CD4-positive, alpha-beta memory T cell (primary cell): ENCODE data around the gene DACH1. TPM values are rescaled to one million over a fixed set of nuclear protein-coding genes. Genes with fewer than 3 reads are reported as not detected.

Experiments
- CTCF ChIA-PET: fragments of 350-600 bp; sonication (Branson Sonifier 250); formaldehyde crosslinking; loops from one replicate; lab custom pipeline; 2021; ENCODE audit warnings: inconsistent platforms; ENCODE audit not compliant: partially characterized antibody; lab: Charles Lee
- POLR2A ChIA-PET: fragments of 350-600 bp; sonication (Branson Sonifier 250); formaldehyde crosslinking; loops from one replicate; lab custom pipeline; 2021; ENCODE audit not compliant: partially characterized antibody; lab: Charles Lee
- DNase-seq, 5 donors: peaks; one replicate each; pipeline versions ENCODE4 v3.0.0 to v3.0.0-alpha.2; 2020 to 2022; ENCODE audit warnings: mixed read lengths in 1 of 5
- H3K27ac ChIP-seq: one replicate; pipeline ENCODE4 v1.7.0; 2013; ENCODE audit warnings: low read depth, low read length
- H3K27me3 ChIP-seq: 2 replicates; pipeline ENCODE4 v1.7.0; 2013; ENCODE audit warnings: mild to moderate bottlenecking, low read length, moderate library complexity; ENCODE audit not compliant: insufficient read depth
- H3K36me3 ChIP-seq: 2 replicates; pipeline ENCODE4 v1.7.0; 2013; ENCODE audit warnings: mild to moderate bottlenecking, low read length, moderate library complexity; ENCODE audit not compliant: insufficient read depth
- H3K4me1 ChIP-seq: 2 replicates; pipeline ENCODE4 v1.7.0; 2013; ENCODE audit warnings: mild to moderate bottlenecking, low read length, moderate library complexity; ENCODE audit not compliant: insufficient read depth
- H3K4me3 ChIP-seq, 2 donors: one replicate each; pipeline ENCODE4 v1.7.0; 2013; ENCODE audit warnings: low read length in 2 of 2, mild to moderate bottlenecking in 1 of 2
- H3K9me3 ChIP-seq, 2 donors: one replicate each; pipeline ENCODE4 v1.7.0; 2013; ENCODE audit warnings: low read length in 2 of 2, control low read depth in 1 of 2; ENCODE audit not compliant: control insufficient read depth in 1 of 2
- H3K27ac Mint-ChIP-seq, 7 donors: one replicate each; pipeline ENCODE4 v1.8.0; 2020 to 2021; ENCODE audit warnings: mixed read lengths in 7 of 7, mild to moderate bottlenecking in 6 of 7, inconsistent platforms in 3 of 7, moderate library complexity in 3 of 7
- H3K27me3 Mint-ChIP-seq, 2 donors: one replicate each; pipeline ENCODE4 v1.8.0; 2020 to 2021; ENCODE audit warnings: mixed read lengths in 2 of 2
- H3K36me3 Mint-ChIP-seq, 2 donors: one replicate each; pipeline ENCODE4 v1.8.0; 2020 to 2021; ENCODE audit warnings: mixed read lengths in 2 of 2, inconsistent platforms in 1 of 2, mild to moderate bottlenecking in 1 of 2
- H3K4me1 Mint-ChIP-seq, 4 donors: one replicate each; pipeline ENCODE4 v1.8.0; 2020 to 2021; ENCODE audit warnings: mixed read lengths in 4 of 4, mild to moderate bottlenecking in 1 of 4
- H3K4me3 Mint-ChIP-seq, 8 donors: one replicate each; pipeline ENCODE4 v1.8.0; 2020 to 2021; ENCODE audit warnings: mixed read lengths in 8 of 8, mild to moderate bottlenecking in 7 of 8, moderate library complexity in 6 of 8, inconsistent platforms in 3 of 8
- H3K9me3 Mint-ChIP-seq, 8 donors: one replicate each; pipeline ENCODE4 v1.8.0; 2020 to 2021; ENCODE audit warnings: mixed read lengths in 8 of 8, mild to moderate bottlenecking in 5 of 8, inconsistent platforms in 3 of 8, moderate library complexity in 1 of 8
- intact Hi-C: fragments of 100-400 bp; cut with micrococcal nuclease; formaldehyde crosslinking; loops from one replicate; pipeline ENCODE4 v1.15.1; 2023
- polyA plus RNA-seq, 2 donors: library from polyadenylated mRNA; unstranded; fragments of 300-500 nt; fragmentation: Illumina TruSeq; gene quantifications; one replicate each; pipeline ENCODE4 v1.2.3, GENCODE V29; 2021
- total RNA-seq, 2 experiments: library from RNA; stranded (reverse); gene quantifications; one replicate each; pipeline ENCODE4 v1.2.3, GENCODE V29; 2021

DACH1 gene
- total and polyA plus RNA-seq, 4 experiments from 2014 or later, result not detected

DNA sequence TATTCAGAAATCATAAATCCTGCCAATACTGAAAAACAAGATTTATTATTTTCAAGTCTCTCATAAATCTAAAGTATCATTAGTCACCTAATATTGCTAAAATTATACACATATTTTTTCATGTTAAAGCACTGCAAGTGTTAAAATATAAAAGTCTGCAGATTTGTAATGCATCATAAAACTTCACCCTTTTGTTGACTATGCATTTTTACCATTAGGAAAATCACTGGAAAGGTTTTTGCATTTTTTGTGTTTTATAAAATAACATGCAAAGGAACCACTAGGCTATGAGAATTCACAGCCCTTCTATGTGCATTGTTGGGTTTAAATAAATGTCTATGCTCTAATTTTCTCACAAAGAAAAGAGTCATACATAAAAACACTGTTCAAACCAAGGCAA lies 407.3 kb downstream of the DACH1 start:
- intact Hi-C loops, result no loop called here
- no peak for DNase-seq
- Mint-ChIP-seq H3K9me3 (peaks cover 0 to 2% (median 0%) of the 10 kb centered on the region in 8 donors), H3K27ac (no peak overlapping the region), H3K27me3 (no peaks in the 10 kb centered on the region), H3K4me1 (no peaks in the 10 kb centered on the region), H3K36me3 (no peaks in the 10 kb centered on the region), H3K4me3 (no peak overlapping the region)
- Histone ChIP-seq H3K9me3 (no peaks in the 10 kb centered on the region), H3K27ac (no peak overlapping the region), H3K27me3 (no peaks in the 10 kb centered on the region), H3K4me3 (no peak overlapping the region), H3K4me1 (no peaks in the 10 kb centered on the region), H3K36me3 (no peaks in the 10 kb centered on the region)
- POLR2A ChIA-PET, result no interaction called here
- CTCF ChIA-PET, result no interaction called here

- Mint-ChIP-seq H3K9me3 (peaks cover 0 to 2% (median 0%) of the 10 kb centered on the region in 8 donors), H3K4me1 (no peaks in the 10 kb centered on the region), H3K27me3 (no peaks in the 10 kb centered on the region), H3K27ac (no peak overlapping the region), H3K36me3 (no peaks in the 10 kb centered on the region), H3K4me3 (no peak overlapping the region)
- no peak overlapping the region for H3K4me3 ChIP-seq
- no peaks in the 10 kb centered on the region for H3K27me3 ChIP-seq
- no peaks in the 10 kb centered on the region for H3K36me3 ChIP-seq
- DNase-seq, result no peak
- H3K4me1 ChIP-seq, result no peaks in the 10 kb centered on the region
- H3K9me3 ChIP-seq, result no peaks in the 10 kb centered on the region
- ChIA-PET POLR2A (no interaction called here), CTCF (no interaction called here)
- intact Hi-C loops, result no loop called here
- H3K27ac ChIP-seq, result no peak overlapping the region
These were observed 409.4 kb downstream of the DACH1 start for GRCh38 chr13:71457645-71458044.

- intact Hi-C loops, result no loop called here
- Histone ChIP-seq H3K4me3 (no peak overlapping the region), H3K36me3 (no peaks in the 10 kb centered on the region), H3K27ac (no peak overlapping the region), H3K4me1 (no peaks in the 10 kb centered on the region), H3K27me3 (no peaks in the 10 kb centered on the region), H3K9me3 (no peaks in the 10 kb centered on the region)
- no peak overlapping the region for H3K4me3 Mint-ChIP-seq
- ChIA-PET POLR2A (no interaction called here), CTCF (no interaction called here)
- H3K27ac Mint-ChIP-seq, result no peak overlapping the region
- H3K36me3 Mint-ChIP-seq, result no peaks in the 10 kb centered on the region
- no peak for DNase-seq
- no peaks in the 10 kb centered on the region for H3K27me3 Mint-ChIP-seq
- H3K9me3 Mint-ChIP-seq, result peaks cover 0 to 2% (median 0%) of the 10 kb centered on the region in 8 donors
- H3K4me1 Mint-ChIP-seq, result no peaks in the 10 kb centered on the region
These were observed 410.9 kb downstream of the DACH1 start for GRCh38 chr13:71456136-71456535.

GRCh38 chr13:71454509-71454908 lies 412.5 kb downstream of the DACH1 start:
- H3K27me3 Mint-ChIP-seq, result no peaks in the 10 kb centered on the region
- POLR2A ChIA-PET, result no interaction called here
- intact Hi-C loops, result no loop called here
- Histone ChIP-seq H3K4me3 (no peak overlapping the region), H3K9me3 (no peaks in the 10 kb centered on the region), H3K4me1 (no peaks in the 10 kb centered on the region), H3K36me3 (no peaks in the 10 kb centered on the region), H3K27me3 (no peaks in the 10 kb centered on the region), H3K27ac (no peak overlapping the region)
- no peak overlapping the region for H3K27ac Mint-ChIP-seq
- CTCF ChIA-PET, result no interaction called here
- H3K36me3 Mint-ChIP-seq, result no peaks in the 10 kb centered on the region
- no peak for DNase-seq
- H3K4me1 Mint-ChIP-seq, result no peaks in the 10 kb centered on the region
- H3K4me3 Mint-ChIP-seq, result no peak overlapping the region
- H3K9me3 Mint-ChIP-seq, result peaks cover 0 to 2% (median 0%) of the 10 kb centered on the region in 8 donors

DNA sequence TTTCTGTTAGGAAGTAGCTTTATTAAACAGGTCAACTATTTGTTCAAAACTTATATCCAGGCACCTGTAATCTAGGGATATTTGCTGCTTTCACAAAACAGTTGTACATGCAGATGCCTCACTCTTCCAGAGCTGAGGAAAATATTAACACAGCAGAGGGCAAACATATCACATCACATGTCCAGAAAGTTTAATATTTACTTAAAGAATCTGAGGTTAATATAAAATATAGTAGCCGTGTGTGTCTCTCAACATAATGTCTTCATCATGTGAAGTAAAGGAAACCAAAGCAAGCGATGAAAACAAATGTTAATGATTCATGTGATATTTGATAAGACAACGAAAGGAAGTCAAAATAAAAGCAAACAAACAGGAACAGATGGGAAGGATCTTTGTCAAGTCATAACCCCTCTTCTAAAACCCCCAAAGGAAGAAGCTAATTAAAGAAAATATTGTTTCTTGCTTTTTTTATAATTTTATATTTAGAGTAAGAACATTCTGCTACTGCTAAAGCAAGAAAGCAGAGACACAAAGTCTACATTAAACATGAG lies 418.8 kb downstream of the DACH1 start:
- intact Hi-C loops, result no loop called here
- CTCF ChIA-PET, result no interaction called here
- Histone ChIP-seq H3K4me1 (no peaks in the 10 kb centered on the region), H3K27me3 (no peaks in the 10 kb centered on the region), H3K27ac (no peak overlapping the region), H3K9me3 (no peaks in the 10 kb centered on the region), H3K36me3 (no peaks in the 10 kb centered on the region), H3K4me3 (no peak overlapping the region)
- POLR2A ChIA-PET, result no interaction called here
- H3K36me3 Mint-ChIP-seq, result no peaks in the 10 kb centered on the region
- H3K4me1 Mint-ChIP-seq, result no peaks in the 10 kb centered on the region
- H3K27me3 Mint-ChIP-seq, result no peaks in the 10 kb centered on the region
- peaks cover 0 to 3% (median 0%) of the 10 kb centered on the region in 8 donors for H3K9me3 Mint-ChIP-seq
- no peak overlapping the region for H3K27ac Mint-ChIP-seq
- no peak for DNase-seq
- no peak overlapping the region for H3K4me3 Mint-ChIP-seq

DNA sequence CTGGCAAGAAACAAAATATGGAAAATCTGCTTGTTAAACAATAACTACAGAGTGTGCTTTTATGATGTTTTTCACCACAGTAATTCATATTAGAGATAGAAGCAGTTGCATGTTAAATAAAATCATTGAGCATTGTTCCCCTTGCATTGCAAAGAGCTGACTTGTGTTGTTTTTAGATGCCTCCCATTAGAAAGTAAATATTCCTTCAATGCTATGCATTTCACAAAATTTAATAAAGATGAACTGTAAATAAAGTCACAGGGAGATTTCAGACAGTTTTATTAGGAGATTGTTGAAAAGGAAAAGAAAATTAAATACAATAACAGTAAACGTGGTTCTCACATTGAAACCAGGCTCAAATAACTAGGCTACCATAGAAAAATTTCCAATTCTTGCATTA lies 429.3 kb downstream of the DACH1 start:
- no peaks in the 10 kb centered on the region for H3K36me3 ChIP-seq
- H3K27me3 Mint-ChIP-seq, result no peaks in the 10 kb centered on the region
- intact Hi-C loops, result no loop called here
- no peak overlapping the region for H3K4me3 Mint-ChIP-seq
- H3K27ac ChIP-seq, result no peak overlapping the region
- H3K27me3 ChIP-seq, result no peaks in the 10 kb centered on the region
- H3K9me3 ChIP-seq, result no peaks in the 10 kb centered on the region
- CTCF ChIA-PET, result no interaction called here
- no peak overlapping the region for H3K27ac Mint-ChIP-seq
- DNase-seq, result no peak
- POLR2A ChIA-PET, result no interaction called here
- no peaks in the 10 kb centered on the region for H3K36me3 Mint-ChIP-seq
- H3K4me1 ChIP-seq, result no peaks in the 10 kb centered on the region
- H3K4me3 ChIP-seq, result no peak overlapping the region
- no peaks in the 10 kb centered on the region for H3K9me3 Mint-ChIP-seq
- H3K4me1 Mint-ChIP-seq, result no peaks in the 10 kb centered on the region

DNA sequence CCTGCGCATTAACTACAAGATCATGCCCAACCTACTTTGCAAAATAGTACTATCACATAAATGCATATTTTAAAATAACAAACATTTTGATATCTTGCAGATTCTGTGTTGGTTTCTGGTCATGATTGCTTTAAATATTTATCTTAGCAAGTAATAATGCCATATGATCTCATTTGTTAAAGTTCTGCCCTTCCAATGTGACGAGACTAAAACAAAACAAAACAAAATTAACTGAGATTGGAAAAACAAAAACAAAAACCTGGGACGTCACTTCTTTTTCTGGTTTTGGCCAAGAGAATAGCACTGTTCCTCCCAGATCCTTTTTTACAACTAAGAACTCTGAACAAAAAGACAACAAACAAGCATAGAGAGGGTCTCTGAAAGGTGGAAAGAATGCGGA lies 436.3 kb downstream of the DACH1 start:
- Mint-ChIP-seq H3K4me3 (no peak overlapping the region), H3K4me1 (no peaks in the 10 kb centered on the region), H3K9me3 (peaks cover 0 to 5% (median 3%) of the 10 kb centered on the region in 8 donors), H3K27me3 (no peaks in the 10 kb centered on the region), H3K27ac (no peak overlapping the region), H3K36me3 (no peaks in the 10 kb centered on the region)
- no peaks in the 10 kb centered on the region for H3K27me3 ChIP-seq
- no peak overlapping the region for H3K4me3 ChIP-seq
- CTCF ChIA-PET, result no interaction called here
- DNase-seq, result no peak
- H3K9me3 ChIP-seq, result no peaks in the 10 kb centered on the region
- no peaks in the 10 kb centered on the region for H3K36me3 ChIP-seq
- no peak overlapping the region for H3K27ac ChIP-seq
- intact Hi-C loops, result no loop called here
- H3K4me1 ChIP-seq, result no peaks in the 10 kb centered on the region
- POLR2A ChIA-PET, result no interaction called here

GRCh38 chr13:71417205-71417604 lies 449.8 kb downstream of the DACH1 start:
- Mint-ChIP-seq H3K4me1 (no peaks in the 10 kb centered on the region), H3K27me3 (no peaks in the 10 kb centered on the region), H3K36me3 (no peaks in the 10 kb centered on the region), H3K9me3 (peaks cover 2 to 13% (median 6%) of the 10 kb centered on the region in 8 donors), H3K4me3 (no peak overlapping the region), H3K27ac (no peak overlapping the region)
- no peaks in the 10 kb centered on the region for H3K27me3 ChIP-seq
- H3K27ac ChIP-seq, result no peak overlapping the region
- DNase-seq, result no peak
- POLR2A ChIA-PET, result no interaction called here
- no peaks in the 10 kb centered on the region for H3K4me1 ChIP-seq
- no peaks in the 10 kb centered on the region for H3K36me3 ChIP-seq
- H3K9me3 ChIP-seq, result no peaks in the 10 kb centered on the region
- no peak overlapping the region for H3K4me3 ChIP-seq
- intact Hi-C loops, result no loop called here
- CTCF ChIA-PET, result no interaction called here
